ENCODE results near the gene ANTKMT.

ANTKMT gene

GRCh38 chr16:715477-716199, 5.3 kb upstream of the ANTKMT start:
- no peak for DNase-seq (ENCODE audit: low read depth)

GRCh38 chr16:716200-716568, 4.8 kb upstream of the ANTKMT start:
- no peak for DNase-seq (ENCODE audit: low read depth)

GRCh38 chr16:716768-717325, 4.1 kb upstream of the ANTKMT start:
- DNase-seq (ENCODE audit: low read depth): no peak

GRCh38 chr16:717450-718245, 3.3 kb upstream of the ANTKMT start:
- DNase-seq (ENCODE audit: low read depth): no peak

GRCh38 chr16:718389-718788, 2.6 kb upstream of the ANTKMT start:
- DNase-seq (ENCODE audit: low read depth): no peak

GRCh38 chr16:718922-719321, 2.0 kb upstream of the ANTKMT start:
- DNase-seq (ENCODE audit: low read depth): no peak

- no peak for DNase-seq (ENCODE audit: low read depth)
These were observed 1.0 kb upstream of the ANTKMT start for GRCh38 chr16:719815-720446.

GRCh38 chr16:720447-720989, 428 bp upstream of the ANTKMT start:
- DNase-seq (ENCODE audit: low read depth): no peak

GRCh38 chr16:721765-722540, 1.0 kb downstream of the ANTKMT start:
- DNase-seq (ENCODE audit: low read depth): no peak

GRCh38 chr16:722835-723633, 2.1 kb downstream of the ANTKMT start:
- no peak for DNase-seq (ENCODE audit: low read depth)

- no peak for DNase-seq (ENCODE audit: low read depth)
These were observed 2.7 kb downstream of the ANTKMT start for GRCh38 chr16:723695-724094.

- no peak for DNase-seq (ENCODE audit: low read depth)
These were observed 3.5 kb downstream of the ANTKMT start for GRCh38 chr16:724188-725040.

GRCh38 chr16:725041-725376, 4.1 kb downstream of the ANTKMT start:
- no peak for DNase-seq (ENCODE audit: low read depth)

- DNase-seq (ENCODE audit: low read depth): no peak
These were observed 4.7 kb downstream of the ANTKMT start for GRCh38 chr16:725463-726187.

GRCh38 chr16:726188-726437, 5.2 kb downstream of the ANTKMT start:
- DNase-seq (ENCODE audit: low read depth): no peak

- DNase-seq (ENCODE audit: low read depth): no peak
These were observed 5.7 kb downstream of the ANTKMT start, which contains the start of the genes CCDC78 and HAGHL for GRCh38 chr16:726438-727290. Gene CCDC78 (minus strand): TSS chr16:726443. CDS start chr16:726367, 76 bp downstream. Gene HAGHL (plus strand): TSS chr16:727106. CDS start chr16:727510, 404 bp downstream.

GRCh38 chr16:727291-727977, 6.5 kb downstream of the ANTKMT start:
- no peak for DNase-seq (ENCODE audit: low read depth)
